ACHN (cell line): ENCODE data around the gene GFRA1.

Experiments
- DNase-seq: peaks from one replicate; pipeline ENCODE4 v3.0.0-alpha.2; 2015
- in situ Hi-C: cut with HindIII; loops from 2 replicates; pipeline ENCODE4 v1.10.0; 2017; ENCODE audit warnings: low sequenced_read_pairs, low pct_ligation_motif_present, low pct_unique_long_range_greater_than_20kb

Gene GFRA1

GRCh38 chr10:116274064-116274904, 1.3 kb upstream of the GFRA1 start:
- in situ Hi-C loops = no loop called here
- DNase-seq = peak; percentile 74

GRCh38 chr10:116271593-116272439, 1.2 kb downstream of the GFRA1 start:
- peak; percentile 39 for DNase-seq
- in situ Hi-C loops = no loop called here

- in situ Hi-C loops = no loop called here
- DNase-seq = peak; percentile 61
Measured at GRCh38 chr10:116270771-116271592, 2.0 kb downstream of the GFRA1 start.

- DNase-seq = peak; percentile 19
- in situ Hi-C loops = no loop called here
Measured at GRCh38 chr10:116270126-116270770, 2.8 kb downstream of the GFRA1 start.

GRCh38 chr10:116269619-116270018, 3.4 kb downstream of the GFRA1 start:
- in situ Hi-C loops = no loop called here
- DNase-seq = peak; percentile 56

GRCh38 chr10:116268976-116269375, 4.0 kb downstream of the GFRA1 start:
- DNase-seq = peak; percentile 64

GRCh38 chr10:116265686-116266085, 7.3 kb downstream of the GFRA1 start:
- DNase-seq = no peak
- in situ Hi-C loops = no loop called here

More at GRCh38 chr10:116268976-116269375, 4.0 kb downstream of the GFRA1 start:
- in situ Hi-C loops = no loop called here

- in situ Hi-C loops = no loop called here
- peak; percentile 56 for DNase-seq
Measured at GRCh38 chr10:116263870-116264655, 8.9 kb downstream of the GFRA1 start.

- DNase-seq = no peak
- in situ Hi-C loops = no loop called here
Measured at GRCh38 chr10:116262678-116263077, 10.3 kb downstream of the GFRA1 start.

GRCh38 chr10:116260599-116260998, 12.4 kb downstream of the GFRA1 start:
- in situ Hi-C loops = no loop called here
- no peak for DNase-seq

- DNase-seq = no peak
- in situ Hi-C loops = no loop called here
Measured at GRCh38 chr10:116259638-116260037, 13.4 kb downstream of the GFRA1 start.

GRCh38 chr10:116257785-116258184, 15.2 kb downstream of the GFRA1 start:
- in situ Hi-C loops = no loop called here

GRCh38 chr10:116256752-116257259, 16.2 kb downstream of the GFRA1 start:
- DNase-seq = no peak
- in situ Hi-C loops = no loop called here

More at GRCh38 chr10:116257785-116258184, 15.2 kb downstream of the GFRA1 start:
- DNase-seq = no peak

- DNase-seq = no peak
- in situ Hi-C loops = no loop called here
Measured at GRCh38 chr10:116255886-116256751, 16.9 kb downstream of the GFRA1 start.

- in situ Hi-C loops = no loop called here
Measured at GRCh38 chr10:116254422-116255155, 18.4 kb downstream of the GFRA1 start.

GRCh38 chr10:116253716-116254115, 19.3 kb downstream of the GFRA1 start:
- in situ Hi-C loops = no loop called here
- no peak for DNase-seq

More at GRCh38 chr10:116254422-116255155, 18.4 kb downstream of the GFRA1 start:
- no peak for DNase-seq
